Glomerular visceral epithelial cell (primary cell): Measurements from ENCODE around the gene PDE2A.

Experiments used
- DNase-seq: peaks from one replicate; pipeline ENCODE4 v3.0.0-alpha.2; 2016; ENCODE audit errors: extremely low spot score

The PDE2A gene

GRCh38 chr11:72615329-72615728 is 58.9 kb downstream of the PDE2A start:
- no peak for DNase-seq

- DNase-seq = no peak
These were observed 59.8 kb downstream of the PDE2A start for GRCh38 chr11:72614381-72614780.

GRCh38 chr11:72613977-72614376 is 60.2 kb downstream of the PDE2A start:
- no peak for DNase-seq

- no peak for DNase-seq
These were observed 60.8 kb downstream of the PDE2A start for GRCh38 chr11:72613450-72613849.

- no peak for DNase-seq
These were observed 64.7 kb downstream of the PDE2A start for GRCh38 chr11:72609476-72609875.

- DNase-seq = no peak
These were observed 65.2 kb downstream of the PDE2A start for GRCh38 chr11:72609045-72609444.

GRCh38 chr11:72607496-72607895 is 66.7 kb downstream of the PDE2A start:
- DNase-seq = no peak

GRCh38 chr11:72606748-72607468 is 67.3 kb downstream of the PDE2A start:
- DNase-seq = no peak

- DNase-seq = no peak
These were observed 68.1 kb downstream of the PDE2A start for GRCh38 chr11:72605973-72606747.

- DNase-seq = no peak
These were observed 70.0 kb downstream of the PDE2A start for GRCh38 chr11:72604256-72604655.

- no peak for DNase-seq
These were observed 71.8 kb downstream of the PDE2A start for GRCh38 chr11:72602250-72602904.

- DNase-seq = no peak
These were observed 73.7 kb downstream of the PDE2A start for GRCh38 chr11:72600557-72600956.

GRCh38 chr11:72599325-72600117 is 74.7 kb downstream of the PDE2A start:
- no peak for DNase-seq

GRCh38 chr11:72598906-72599305 is 75.3 kb downstream of the PDE2A start:
- DNase-seq = no peak

GRCh38 chr11:72598466-72598865 is 75.8 kb downstream of the PDE2A start:
- DNase-seq = no peak

GRCh38 chr11:72597721-72598120 is 76.5 kb downstream of the PDE2A start:
- no peak for DNase-seq

GRCh38 chr11:72595292-72595684 is 78.9 kb downstream of the PDE2A start:
- no peak for DNase-seq

- DNase-seq = no peak
These were observed 79.5 kb downstream of the PDE2A start for GRCh38 chr11:72594493-72595291.

- DNase-seq = no peak
These were observed 81.3 kb downstream of the PDE2A start for GRCh38 chr11:72592698-72593495.

- no peak for DNase-seq
These were observed 82.3 kb downstream of the PDE2A start for GRCh38 chr11:72591785-72592502.
